HepG2 (cell line): ENCODE results near the gene CIROP. TPM values are rescaled to one million over a fixed set of nuclear protein-coding genes. Genes with fewer than 3 reads are reported as not detected.
A peak's percentile ranks its signal among the peaks of the same experiment; 100 is the strongest.

Source experiments
- CCDC6 ChIP-seq: sonication (generic); formaldehyde crosslinking; IDR thresholded peaks from 2 replicates; pipeline ENCODE4 v1.8.1; 2022; ENCODE audit warnings: mild to moderate bottlenecking, missing genetic modification reagents, moderate library complexity
- KDM5B ChIP-seq: sonication (generic); formaldehyde crosslinking; IDR thresholded peaks from 2 replicates; pipeline ENCODE4 v1.4.0; 2020; ENCODE audit warnings: missing genetic modification reagents, mild to moderate bottlenecking, borderline replicate concordance
- NFYC ChIP-seq: IDR thresholded peaks from 2 replicates; pipeline ENCODE4 v1.6.1; 2016; ENCODE audit warnings: missing genetic modification reagents, missing compliant biosample characterization
- PBX3 ChIP-seq: sonication (generic); formaldehyde crosslinking; IDR thresholded peaks from 2 replicates; pipeline ENCODE4 v1.8.1; 2023; ENCODE audit warnings: missing genetic modification reagents, inconsistent platforms, borderline replicate concordance
- REST ChIP-seq, 2 experiments: IDR thresholded peaks; 2 replicates each; pipeline ENCODE4 v1.6.1; 2011 to 2012; ENCODE audit warnings: low read length in 2 of 2, borderline replicate concordance in 1 of 2, low read depth in 1 of 2, mild to moderate bottlenecking in 1 of 2, moderate library complexity in 1 of 2
- SP140L ChIP-seq: sonication (generic); formaldehyde crosslinking; IDR thresholded peaks from 2 replicates; pipeline ENCODE4 v1.4.0; 2020; ENCODE audit warnings: missing genetic modification reagents, borderline replicate concordance
- ZBTB1 ChIP-seq: sonication (generic); formaldehyde crosslinking; IDR thresholded peaks from 2 replicates; pipeline ENCODE4 v1.4.0; 2020; ENCODE audit warnings: missing genetic modification reagents, borderline replicate concordance
- ZBTB10 ChIP-seq: sonication (generic); formaldehyde crosslinking; IDR thresholded peaks from 2 replicates; pipeline ENCODE4 v1.4.0; 2020; ENCODE audit warnings: missing genetic modification reagents, borderline replicate concordance
- ZMYM4 ChIP-seq: sonication (generic); formaldehyde crosslinking; IDR thresholded peaks from 2 replicates; pipeline ENCODE4 v1.8.1; 2023; ENCODE audit warnings: mild to moderate bottlenecking, missing genetic modification reagents
- polyA plus RNA-seq, 8 experiments: library from polyadenylated mRNA; depleted of rRNA in 3 of 8; stranded (reverse) in 7 of 8; unstranded in 1 of 8; fragments of >200 nt; fragmentation: Illumina TruSeq in 4 of 8; extraction: Trizol in 4 of 8; gene quantifications; 2 replicates each; pipeline versions ENCODE4 v1.2.1 to v1.2.3, GENCODE V29; 2011 to 2016; ENCODE audit warnings: low read depth in 4 of 8, missing spikeins in 1 of 8, mixed read lengths in 1 of 8; ENCODE audit not compliant: insufficient read depth in 1 of 8
- total RNA-seq, 5 experiments: library from RNA; depleted of rRNA; stranded (reverse); fragments of >200 nt; fragmentation: Illumina TruSeq; extraction: Trizol; gene quantifications; 2 replicates each; pipeline ENCODE4 v1.2.3, GENCODE V29; 2016; ENCODE audit warnings: low read depth in 1 of 5
- TF ChIP-seq, protein P1 (sequence below): sonication (generic); formaldehyde crosslinking; IDR thresholded peaks from 2 replicates; pipeline ENCODE4 v1.8.1; 2022; ENCODE audit warnings: low read depth, mild to moderate bottlenecking, missing genetic modification reagents
- TF ChIP-seq, protein P2 (sequence below): sonication (generic); formaldehyde crosslinking; conservative IDR thresholded peaks from 2 replicates; pipeline ENCODE4 v1.5.0; 2020; ENCODE audit warnings: missing genetic modification reagents
- TF ChIP-seq, protein P3 (sequence below): sonication (generic); formaldehyde crosslinking; IDR thresholded peaks from 2 replicates; pipeline ENCODE4 v1.5.0; 2020; ENCODE audit warnings: missing genetic modification reagents
- TF ChIP-seq, protein P4 (sequence below): sonication (generic); formaldehyde crosslinking; IDR thresholded peaks from 2 replicates; pipeline ENCODE4 v1.4.0; 2020; ENCODE audit warnings: mild to moderate bottlenecking, missing genetic modification reagents

The CIROP gene
- total and polyA plus RNA-seq, 2 of the 13 experiments (the other 11 are each of a cell fraction or from before 2014, with no cell fraction given) = 0.07 TPM; not detected in 1

GRCh38 chr14:23104591-23105347 lies at the start of gene CIROP (continued):
- TF ChIP-seq, protein P1, sequence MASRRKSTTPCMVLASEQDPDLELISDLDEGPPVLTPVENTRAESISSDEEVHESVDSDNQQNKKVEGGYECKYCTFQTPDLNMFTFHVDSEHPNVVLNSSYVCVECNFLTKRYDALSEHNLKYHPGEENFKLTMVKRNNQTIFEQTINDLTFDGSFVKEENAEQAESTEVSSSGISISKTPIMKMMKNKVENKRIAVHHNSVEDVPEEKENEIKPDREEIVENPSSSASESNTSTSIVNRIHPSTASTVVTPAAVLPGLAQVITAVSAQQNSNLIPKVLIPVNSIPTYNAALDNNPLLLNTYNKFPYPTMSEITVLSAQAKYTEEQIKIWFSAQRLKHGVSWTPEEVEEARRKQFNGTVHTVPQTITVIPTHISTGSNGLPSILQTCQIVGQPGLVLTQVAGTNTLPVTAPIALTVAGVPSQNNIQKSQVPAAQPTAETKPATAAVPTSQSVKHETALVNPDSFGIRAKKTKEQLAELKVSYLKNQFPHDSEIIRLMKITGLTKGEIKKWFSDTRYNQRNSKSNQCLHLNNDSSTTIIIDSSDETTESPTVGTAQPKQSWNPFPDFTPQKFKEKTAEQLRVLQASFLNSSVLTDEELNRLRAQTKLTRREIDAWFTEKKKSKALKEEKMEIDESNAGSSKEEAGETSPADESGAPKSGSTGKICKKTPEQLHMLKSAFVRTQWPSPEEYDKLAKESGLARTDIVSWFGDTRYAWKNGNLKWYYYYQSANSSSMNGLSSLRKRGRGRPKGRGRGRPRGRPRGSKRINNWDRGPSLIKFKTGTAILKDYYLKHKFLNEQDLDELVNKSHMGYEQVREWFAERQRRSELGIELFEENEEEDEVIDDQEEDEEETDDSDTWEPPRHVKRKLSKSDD = no peak
- TF ChIP-seq REST (IDR thresholded peaks at IDR 0.05; ENCODE audit: borderline replicate concordance in 1 of 2, low read depth in 1 of 2, low read length in 2 of 2) (0 out of 4 replicates have a peak, but pooled peaks of 1 of the 2 experiments have one; percentile 7), PBX3 (CRISPR knock-in tag) (no peak), ZBTB1 (no peak), NFYC (CRISPR knock-in tag) (no peak), SP140L (no peak), KDM5B (peak; percentile 73; the same call in 1 of the 2 replicates), ZBTB10 (CRISPR knock-in tag) (no peak), ZMYM4 (CRISPR knock-in tag) (peak; percentile 13; the same call in 1 of the 2 replicates), CCDC6 (CRISPR knock-in tag) (no peak)
- TF ChIP-seq, protein P2, sequence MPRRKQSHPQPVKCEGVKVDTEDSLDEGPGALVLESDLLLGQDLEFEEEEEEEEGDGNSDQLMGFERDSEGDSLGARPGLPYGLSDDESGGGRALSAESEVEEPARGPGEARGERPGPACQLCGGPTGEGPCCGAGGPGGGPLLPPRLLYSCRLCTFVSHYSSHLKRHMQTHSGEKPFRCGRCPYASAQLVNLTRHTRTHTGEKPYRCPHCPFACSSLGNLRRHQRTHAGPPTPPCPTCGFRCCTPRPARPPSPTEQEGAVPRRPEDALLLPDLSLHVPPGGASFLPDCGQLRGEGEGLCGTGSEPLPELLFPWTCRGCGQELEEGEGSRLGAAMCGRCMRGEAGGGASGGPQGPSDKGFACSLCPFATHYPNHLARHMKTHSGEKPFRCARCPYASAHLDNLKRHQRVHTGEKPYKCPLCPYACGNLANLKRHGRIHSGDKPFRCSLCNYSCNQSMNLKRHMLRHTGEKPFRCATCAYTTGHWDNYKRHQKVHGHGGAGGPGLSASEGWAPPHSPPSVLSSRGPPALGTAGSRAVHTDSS (CRISPR knock-in tag) = 0 out of 2 replicates have a peak, but pooled peaks have one; percentile 21
- TF ChIP-seq, protein P3, sequence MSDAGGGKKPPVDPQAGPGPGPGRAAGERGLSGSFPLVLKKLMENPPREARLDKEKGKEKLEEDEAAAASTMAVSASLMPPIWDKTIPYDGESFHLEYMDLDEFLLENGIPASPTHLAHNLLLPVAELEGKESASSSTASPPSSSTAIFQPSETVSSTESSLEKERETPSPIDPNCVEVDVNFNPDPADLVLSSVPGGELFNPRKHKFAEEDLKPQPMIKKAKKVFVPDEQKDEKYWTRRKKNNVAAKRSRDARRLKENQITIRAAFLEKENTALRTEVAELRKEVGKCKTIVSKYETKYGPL (CRISPR knock-in tag) = no peak
- TF ChIP-seq, protein P4, sequence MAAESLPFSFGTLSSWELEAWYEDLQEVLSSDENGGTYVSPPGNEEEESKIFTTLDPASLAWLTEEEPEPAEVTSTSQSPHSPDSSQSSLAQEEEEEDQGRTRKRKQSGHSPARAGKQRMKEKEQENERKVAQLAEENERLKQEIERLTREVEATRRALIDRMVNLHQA (CRISPR knock-in tag) = no peak
